ENCODE data around the gene CUBN.

Gene CUBN

DNA sequence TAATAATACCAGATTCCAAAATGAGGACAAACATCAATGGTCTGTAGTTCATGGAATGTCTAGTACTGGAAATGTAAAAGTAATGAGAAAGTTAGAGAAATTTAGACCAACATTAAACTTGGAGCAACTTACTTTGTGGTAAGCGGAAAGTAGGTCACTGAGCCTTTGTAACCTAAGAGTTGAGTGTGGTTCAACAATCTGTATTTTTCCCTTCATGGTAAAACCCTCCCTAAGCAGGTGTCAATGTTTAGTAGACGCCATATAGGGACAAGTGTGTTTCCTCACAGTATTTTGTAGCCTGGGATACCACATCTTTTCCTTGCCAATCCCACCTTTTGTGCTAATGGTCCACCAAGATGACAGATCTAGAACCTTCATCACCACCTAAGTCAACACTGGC is 245.1 kb downstream of the CUBN start:
- DNase-seq: no peak

DNA sequence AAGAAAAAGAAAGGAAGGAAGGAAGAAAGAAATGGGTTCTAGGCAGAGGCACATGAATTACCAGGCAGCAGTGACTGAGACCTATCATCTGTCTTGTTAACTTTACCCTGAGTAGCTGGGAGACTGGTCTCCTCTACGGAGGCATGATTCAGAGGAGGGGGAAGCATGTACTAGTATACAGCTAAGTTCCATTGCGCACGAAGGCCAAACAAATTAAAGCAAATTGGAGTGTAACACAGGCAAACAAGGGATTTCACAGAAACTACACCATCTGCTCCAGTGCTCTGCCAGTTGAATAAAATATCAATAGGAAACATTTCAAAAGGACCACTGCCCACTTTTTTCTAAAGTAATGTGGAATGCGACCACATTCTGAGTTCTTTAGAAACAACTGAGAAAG is 246.5 kb downstream of the CUBN start:
- DNase-seq: no peak

DNA sequence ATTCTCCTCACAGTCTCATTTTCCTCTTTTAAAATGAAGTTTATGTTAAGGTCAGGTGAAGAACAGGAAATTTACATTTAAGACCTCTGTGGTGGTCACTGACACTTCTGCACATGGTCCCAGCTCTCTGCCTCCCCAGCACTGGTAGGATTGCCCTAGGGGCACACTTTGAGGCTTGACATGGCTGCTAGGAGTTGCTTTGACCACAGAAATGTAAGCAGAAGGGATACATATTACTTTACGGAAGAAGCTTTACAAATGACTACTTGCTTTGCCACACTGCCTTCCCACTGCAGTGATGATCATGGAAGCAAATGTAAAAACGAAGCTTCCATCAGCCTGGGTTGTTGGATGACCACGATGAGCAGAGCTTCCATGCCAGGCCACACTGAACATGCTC is 259.3 kb downstream of the CUBN start:
- DNase-seq: no peak

DNA sequence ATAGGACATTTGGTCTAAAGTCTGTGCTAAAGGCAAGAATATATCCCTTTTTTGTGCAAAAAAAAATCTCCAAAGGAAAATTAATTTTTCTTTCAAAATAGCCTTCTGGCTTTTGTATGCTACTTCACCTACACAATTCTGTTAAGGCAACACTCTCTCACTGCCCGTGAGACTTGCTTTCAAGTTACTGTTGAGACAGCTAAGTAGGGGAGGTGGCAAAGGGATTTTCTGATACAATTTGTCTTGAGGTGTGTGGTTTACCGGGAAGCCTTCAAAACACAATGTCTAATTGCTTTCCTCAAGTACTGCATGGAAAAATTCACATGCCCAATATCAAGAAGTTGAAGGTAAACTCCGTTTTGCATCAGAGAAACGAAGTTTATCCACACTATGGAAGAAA is 261.6 kb downstream of the CUBN start:
- DNase-seq: no peak

DNA sequence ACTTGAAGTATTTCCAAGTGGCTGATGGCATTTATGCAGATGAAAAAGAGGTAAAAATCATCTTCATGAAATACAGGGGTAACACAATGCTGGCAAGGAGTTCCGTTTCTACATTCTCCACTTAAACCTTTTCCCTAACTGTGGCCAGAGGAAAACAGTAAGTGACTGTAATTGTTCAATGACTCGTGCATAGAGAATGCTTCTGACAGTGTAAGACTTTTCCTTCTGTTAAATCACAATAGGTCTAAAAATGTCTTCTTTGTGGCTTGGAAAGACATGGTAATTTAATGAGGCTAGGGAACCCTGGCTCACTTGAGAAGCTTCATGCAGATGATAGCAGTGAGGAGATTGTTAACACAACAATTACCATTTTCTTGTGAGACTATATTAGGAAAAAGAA is 262.1 kb downstream of the CUBN start:
- no peak for DNase-seq

DNA sequence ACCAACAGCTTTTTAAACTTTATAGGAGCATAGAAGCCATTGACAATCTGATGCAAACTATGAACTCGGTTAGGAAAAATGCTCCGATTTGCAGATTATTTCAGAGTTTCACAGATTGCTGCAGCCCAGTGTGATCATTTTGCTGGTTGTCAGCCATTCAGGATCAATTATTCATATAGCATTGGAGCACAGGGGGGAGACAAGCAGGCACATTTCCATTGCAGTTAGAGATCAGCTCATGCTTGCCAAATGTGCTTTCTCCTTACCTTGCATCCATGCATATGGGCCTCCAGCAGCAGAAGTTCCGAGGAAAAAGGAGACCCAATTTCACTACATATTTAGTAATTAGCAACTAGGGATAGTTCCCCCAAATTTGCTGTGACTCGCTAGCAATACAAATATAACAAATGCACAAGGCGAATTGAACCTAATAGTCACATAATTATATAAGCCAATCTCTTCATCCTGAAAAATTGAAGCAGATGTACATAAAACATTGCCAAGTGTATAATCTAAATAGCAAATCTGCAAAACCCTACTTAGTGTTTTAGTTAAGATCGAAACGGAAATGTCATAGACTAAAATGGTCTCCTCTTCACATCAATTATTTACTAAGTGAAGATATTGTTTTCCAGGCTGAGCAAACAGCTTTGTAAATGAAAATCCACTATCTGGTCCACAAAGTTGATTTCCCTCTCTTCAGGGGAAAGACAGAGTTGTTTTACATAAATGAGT is 262.9 kb downstream of the CUBN start:
- no peak for DNase-seq

DNA sequence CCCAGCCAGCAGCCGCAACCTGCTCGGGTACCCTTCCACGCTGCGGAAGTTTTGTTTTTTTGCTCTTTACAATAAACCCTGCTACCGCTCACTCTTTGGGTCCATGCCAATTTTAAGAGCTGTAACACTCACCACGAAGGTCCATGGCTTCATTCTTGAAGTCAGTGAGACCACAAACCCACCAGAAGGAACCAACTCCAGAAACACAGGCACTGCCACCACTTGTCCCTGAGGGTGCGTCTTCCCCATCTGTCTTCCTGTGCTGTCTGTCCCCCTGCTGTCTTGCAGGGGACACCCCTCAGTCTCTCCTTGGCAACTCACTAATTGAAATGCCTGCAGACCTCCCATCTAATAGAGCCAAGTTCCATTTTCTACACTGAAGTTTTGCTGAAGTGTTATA is 263.8 kb downstream of the CUBN start:
- no peak for DNase-seq

DNA sequence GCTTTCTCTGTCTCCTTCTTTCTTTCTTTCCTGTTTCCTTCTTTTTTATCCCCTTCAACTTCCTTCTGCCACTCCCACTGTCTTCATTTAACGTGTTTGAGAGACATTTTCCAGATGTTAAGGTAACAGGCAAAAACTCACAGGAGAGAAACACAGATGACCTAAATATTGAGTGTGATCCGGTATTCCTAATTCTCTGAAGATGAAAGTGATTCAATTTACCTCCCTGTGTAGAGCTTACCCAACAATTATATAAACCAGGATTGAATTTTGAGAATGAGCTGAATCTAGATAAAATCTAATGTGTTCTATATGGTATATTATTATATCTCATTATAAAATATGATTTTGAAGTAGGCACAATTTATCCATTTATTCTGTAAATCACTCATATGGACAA is 265.8 kb downstream of the CUBN start:
- no peak for DNase-seq

DNA sequence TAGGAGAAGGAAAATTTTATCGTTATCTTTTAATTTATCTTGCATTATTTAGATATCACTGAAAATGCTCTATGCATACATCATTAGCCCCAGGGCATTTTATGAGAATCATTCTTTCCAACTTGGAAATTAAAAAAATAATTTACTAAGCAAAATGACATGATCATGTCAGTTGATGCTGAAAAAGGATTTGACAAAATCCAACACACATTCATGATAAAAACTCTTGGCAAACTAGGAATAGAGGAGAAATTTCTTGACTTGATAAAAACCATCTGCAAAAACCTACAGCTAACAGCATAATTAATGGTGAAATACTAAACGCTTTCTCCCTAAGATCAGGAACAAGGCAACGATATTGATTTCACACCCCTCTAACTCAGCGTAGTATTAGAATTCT is 272.2 kb downstream of the CUBN start:
- DNase-seq: no peak

DNA sequence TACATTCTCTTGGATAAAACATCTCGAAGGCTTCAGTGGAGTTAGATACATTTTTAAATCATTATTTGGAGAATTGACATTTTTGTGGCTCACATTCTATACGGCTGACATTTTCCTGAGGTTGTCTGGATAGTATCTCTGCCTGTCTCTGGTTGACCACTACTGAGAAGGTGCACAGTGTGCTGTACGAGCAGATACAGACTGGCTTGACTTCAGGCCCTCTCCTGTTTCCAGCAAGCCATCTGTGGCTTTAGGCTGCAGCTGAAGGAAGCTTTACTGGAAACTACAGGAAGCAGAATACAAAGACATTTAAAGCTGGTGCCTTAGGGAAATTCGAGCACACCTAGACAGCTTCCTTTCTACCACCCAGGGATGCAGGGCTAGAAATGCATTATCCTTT is 273.0 kb downstream of the CUBN start:
- no peak for DNase-seq

DNA sequence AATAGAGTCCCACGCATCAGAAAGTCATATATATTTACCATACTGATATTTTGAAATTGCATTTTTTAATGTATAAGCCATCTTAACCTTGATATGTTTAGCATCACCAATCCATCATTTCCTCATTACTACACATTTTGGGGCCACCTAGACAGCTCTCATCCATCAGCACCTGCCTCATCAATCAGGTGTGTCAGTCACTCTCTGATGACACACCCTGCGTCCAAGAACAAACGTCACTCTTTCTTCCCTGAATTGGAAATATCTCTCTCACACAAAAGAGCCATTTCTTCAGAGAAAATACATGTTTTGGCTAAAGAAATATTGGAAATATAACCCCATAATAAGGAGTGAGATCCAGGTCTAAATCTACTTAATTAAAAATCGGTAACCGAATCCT is 273.5 kb downstream of the CUBN start:
- no peak for DNase-seq

DNA sequence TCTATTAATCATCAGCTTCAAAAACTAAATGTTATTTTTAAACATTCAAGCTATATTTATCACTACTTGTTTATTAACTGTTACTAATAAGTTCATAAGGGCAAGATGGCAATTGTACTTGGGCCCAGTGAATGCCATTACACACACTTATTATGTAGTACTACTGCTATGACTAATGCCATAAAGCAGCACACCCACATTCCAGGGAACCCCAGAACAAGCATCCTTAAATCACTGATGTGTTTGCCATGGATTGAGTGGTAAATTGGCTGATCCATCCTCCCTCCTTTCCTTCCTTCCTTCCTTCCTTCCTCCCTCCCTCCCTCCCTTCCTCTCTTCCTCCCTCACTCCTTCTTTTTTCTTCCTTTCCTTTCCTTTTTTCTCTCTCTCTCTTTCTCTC is 275.0 kb downstream of the CUBN start:
- DNase-seq: no peak

DNA sequence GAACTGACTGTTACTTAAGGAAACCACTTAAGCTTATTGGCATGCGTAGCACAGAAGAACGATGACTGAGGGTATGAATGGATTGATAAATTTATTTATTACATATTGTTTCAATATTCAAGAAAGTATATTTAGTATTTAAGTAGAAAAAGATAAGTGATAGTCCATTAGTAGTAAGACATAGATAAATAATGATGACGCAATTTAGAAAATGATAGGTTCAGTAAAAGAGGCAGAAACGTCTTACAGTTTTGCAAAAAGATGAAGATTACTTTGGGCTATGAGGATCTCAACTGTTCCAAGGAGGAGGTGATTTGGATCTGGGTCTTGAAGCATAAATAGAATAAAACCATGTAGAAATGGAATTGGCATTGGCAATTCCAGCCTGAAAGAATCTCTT is 275.8 kb downstream of the CUBN start:
- DNase-seq: no peak

DNA sequence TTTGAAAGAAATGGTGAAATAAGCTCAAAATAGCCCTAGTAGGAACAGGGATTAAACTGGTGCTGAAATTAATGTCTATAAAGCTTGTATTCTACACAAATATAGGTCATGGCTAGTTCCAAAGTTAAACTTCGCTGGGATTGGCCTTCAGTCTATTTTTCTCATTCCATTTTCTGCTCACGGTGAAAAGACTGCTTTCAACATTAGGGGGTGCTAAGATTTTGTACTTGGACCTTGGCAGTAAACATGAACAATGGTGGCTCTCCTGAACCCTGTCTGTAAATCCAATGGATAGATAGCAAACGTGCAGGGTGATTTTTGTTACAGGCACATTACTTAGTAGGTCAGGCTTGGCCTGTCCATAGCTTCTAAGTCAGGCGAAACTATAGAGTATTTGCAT is 276.4 kb downstream of the CUBN start:
- DNase-seq: no peak

DNA sequence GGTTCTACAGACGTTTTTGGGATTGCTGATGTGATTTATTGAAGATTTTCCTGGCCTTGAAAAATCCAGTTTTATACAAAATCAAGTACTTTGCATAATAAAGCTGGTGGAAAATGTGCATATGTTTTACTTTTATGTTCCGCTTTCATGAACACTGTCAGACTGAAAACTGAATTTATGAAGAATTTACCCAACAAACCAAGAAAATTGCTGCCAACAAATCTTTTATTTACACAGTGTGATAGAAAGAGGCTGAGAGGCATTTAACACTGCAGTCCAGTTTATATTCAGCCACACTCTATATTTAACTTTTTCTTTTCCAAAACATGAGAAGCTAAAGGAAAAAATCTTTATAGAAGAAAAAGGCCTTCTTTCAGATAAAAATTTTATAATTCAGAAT is 277.0 kb downstream of the CUBN start:
- DNase-seq: no peak

DNA sequence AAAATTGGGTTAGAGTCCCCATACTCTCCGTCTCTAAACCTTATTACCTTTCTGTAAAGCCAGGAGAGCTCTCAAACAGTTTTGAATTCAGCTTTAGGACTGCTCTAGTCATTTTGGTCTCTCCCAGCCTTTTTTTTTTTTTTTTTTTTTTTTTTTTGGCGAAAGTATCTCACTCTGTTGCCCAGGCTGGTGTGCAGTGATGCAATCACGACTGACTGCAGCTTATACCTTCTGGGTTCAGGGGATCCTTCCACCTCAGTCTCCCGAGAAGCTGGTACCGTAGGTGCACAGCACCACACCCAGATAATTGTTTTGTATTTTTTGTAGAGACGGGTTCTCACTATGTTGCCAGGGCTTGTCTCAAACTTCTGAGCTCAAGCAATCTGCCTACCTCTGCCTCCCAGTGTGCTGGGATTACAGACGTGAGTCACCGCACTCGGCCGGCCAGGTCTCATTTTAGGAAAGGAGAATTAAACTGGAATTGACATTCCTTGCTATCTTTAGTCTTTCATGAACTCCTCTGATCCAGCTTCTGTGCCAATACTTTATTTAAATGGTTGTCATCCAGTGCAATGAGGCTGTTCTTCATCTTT is 281.0 kb downstream of the CUBN start:
- no peak for DNase-seq

DNA sequence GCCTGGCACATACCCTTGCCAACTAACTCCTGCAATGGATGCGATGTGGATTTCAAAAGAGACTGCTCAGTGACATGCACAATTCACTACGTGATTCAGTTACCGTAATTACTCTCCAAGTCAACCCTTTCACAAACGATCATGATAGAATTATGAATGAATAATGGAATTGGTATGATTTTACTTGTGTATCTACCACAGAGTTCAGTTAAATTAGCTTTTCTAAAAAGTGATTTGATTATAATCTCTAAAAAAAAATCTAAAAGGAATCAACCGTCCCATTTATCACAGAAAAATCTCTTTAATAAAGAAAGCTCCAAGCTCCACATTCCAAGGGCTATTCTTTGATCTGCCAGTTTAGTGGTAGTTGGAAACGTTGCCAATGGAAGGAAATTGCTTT is 282.0 kb downstream of the CUBN start:
- DNase-seq: no peak

DNA sequence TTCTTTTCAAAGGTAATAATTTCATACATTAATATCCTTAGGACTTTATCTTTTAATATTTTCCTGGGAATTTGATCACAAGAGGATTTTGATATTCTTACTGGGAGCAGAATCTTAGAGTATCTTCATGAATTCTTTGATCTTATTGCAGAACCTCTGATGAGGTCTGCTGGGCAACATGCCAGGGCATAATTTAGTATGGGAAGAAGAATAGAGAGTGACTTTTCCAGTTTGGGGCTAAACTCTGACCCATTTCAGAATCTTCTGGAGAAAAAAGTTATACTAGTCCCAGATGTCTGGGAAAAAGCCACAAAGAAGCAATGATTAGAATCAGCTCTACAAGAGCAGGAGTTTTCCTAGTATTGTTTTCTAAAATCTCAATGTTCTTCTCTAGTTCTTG is 284.4 kb downstream of the CUBN start:
- DNase-seq: no peak

DNA sequence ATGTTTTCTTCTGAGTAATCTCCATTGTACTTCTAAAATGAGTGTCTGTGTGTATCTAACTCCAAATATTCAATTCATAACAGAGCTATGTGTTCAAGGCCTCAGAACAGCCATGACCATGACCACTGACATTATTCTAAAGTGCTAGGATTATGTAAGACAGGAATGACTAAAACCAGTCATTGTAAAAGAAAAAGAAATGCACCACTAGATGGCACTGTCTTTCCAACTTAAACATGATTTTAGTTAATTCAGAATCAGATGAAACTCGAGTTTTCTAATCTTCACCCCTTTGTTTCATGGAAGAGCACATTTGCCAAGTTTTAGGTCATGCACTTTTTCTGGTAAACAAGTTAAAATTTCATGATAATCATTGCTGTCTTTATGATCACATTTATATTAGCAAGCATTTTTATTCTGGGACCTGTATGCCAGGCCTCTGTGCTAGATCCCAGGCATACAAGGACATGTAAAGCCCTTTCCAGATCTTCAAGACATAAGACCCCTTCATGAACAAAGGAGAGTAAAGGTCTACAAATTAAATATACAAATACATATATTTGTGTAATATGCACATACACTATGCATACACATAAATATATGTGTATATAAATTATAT is 286.2 kb downstream of the CUBN start:
- peak in 2 of 58 donors; percentile 44 to 57 for DNase-seq

DNA sequence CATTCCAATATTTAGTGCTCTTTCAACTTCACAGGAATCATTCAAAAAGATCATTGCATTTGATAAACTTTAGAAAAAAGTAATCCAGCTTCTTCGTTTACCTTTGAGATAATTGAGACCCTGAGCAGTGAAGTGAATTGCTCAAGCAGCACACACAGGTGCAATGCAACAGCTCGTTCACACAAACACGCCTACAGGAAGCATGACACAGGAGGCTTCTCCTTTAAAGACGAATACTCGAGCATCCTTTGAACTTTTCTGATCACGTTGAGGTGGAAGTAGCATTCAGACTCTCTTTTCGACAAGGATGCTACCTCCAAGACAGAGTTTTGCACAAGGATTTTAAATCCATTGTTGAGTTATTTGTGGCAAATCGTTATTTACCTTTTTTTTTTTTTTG is 294.4 kb downstream of the CUBN start:
- no peak for DNase-seq

DNA sequence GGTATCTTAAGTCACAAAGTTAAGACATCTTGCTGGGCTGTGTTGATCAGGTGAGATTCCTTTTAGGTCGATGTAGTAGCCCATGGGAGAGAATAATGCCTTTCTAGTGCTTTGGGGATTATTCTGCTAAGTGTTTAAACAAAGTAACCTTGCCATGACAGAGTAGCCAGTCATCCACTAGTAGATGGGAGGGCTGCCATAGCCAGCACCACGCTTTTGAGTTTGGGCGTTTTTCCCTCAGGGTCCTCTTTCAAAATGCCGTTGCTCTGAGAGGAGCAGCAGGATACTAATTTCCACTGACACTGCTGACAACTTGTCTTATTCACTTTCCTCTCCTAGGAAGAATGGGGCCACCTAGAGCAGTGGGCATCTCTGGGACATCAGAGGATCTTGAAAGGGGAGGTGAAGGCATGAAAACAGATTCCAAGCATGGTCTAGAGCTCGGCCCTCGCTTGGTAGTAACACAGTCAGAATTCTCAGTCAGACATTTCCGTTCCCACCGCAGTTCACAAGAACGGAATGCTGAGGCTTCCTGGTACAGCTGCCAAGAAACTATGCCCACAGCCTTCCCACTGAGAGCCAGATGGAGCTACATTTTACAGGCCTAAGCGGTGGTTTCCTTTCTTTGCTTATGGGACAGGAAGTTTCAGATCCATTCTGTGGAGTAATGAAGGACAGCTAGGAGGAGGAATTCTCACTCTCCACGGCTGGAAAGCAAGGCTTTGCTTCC is 297.1 kb downstream of the CUBN start:
- peak in 20 of 58 donors; percentile 1 to 48 (median 9) for DNase-seq

DNA sequence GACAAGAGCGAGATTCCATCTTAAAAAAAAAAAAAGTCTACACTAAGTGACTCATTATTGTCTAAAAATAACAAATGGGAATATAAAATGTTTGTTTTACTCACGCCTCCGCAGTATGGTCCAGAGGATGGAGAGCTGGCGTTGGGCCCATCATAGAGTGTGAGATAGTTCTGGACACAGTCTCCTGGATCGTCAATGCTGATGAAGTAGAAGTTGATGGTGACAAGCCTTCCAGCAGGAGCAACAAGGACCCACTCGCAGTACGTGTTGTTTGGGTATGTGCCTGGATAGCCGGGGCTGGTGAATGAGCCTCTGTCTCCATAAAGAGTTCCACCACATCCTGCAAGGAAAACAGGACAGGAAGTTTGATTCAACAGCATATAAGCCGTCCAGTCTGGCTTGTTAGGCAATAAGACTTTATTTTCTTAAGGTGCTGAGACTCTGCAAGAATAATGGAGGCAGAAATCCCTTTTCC is 300.9 kb downstream of the CUBN start:
- peak in 1 of 58 donors; percentile 16 for DNase-seq

Data from anterior cingulate cortex (tissue), 58 donors.